ENCODE measurements around the gene STPG2. TPM values are rescaled to one million over a fixed set of nuclear protein-coding genes. Genes with fewer than 3 reads are reported as not detected.
"Not testable (repeated sequence)": the region's sequence is repeated elsewhere in the genome, so short reads cannot be mapped to it uniquely, and the experiment has no call there.

Gene STPG2
- total RNA-seq, 1 donor from 2014 or later: 0.14 TPM

DNA sequence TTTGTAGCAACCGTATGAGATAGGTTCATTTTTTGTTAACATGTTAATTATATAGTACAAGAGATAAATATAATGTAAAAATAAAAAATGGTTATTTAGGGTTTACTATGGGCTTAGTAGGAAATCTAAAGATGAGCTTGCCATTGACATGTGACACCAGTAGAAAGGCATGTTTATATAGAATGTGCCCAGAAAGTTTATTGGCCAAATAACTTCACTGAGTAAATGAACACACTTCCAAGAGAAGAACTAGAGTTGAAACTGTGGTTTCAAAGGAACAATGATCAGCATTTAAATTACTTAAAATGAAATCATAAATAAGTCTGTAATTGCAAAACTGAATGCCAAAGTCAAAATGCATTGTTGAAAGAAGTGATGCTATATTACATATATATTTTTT lies 503.3 kb downstream of the STPG2 start:
- H3K27ac Mint-ChIP-seq (ENCODE audit: unreplicated experiment): no peak overlapping the region
- Histone ChIP-seq H4K20me1 (ENCODE audit: insufficient read depth, low read length) (no peaks in the 10 kb centered on the region), H3K79me2 (ENCODE audit: insufficient read depth, low read length) (no peaks in the 10 kb centered on the region), H3K36me3 (ENCODE audit: insufficient read depth, low read length) (no peaks in the 10 kb centered on the region), H3K27me3 (ENCODE audit: insufficient read depth, low read length) (no peaks in the 10 kb centered on the region), H3K9me3 (ENCODE audit: insufficient read depth, low read depth, low read length) (no peaks in the 10 kb centered on the region), H2AFZ (ENCODE audit: low read depth, low read length) (no peak overlapping the region), H3K9ac (ENCODE audit: low read length) (no peak overlapping the region), H3K4me2 (ENCODE audit: low read length) (no peak overlapping the region), H3K4me3 (ENCODE audit: insufficient read depth, low read depth, low read length) (no peak overlapping the region), H3K4me1 (ENCODE audit: insufficient read depth, low read length) (no peaks in the 10 kb centered on the region), H3K27ac (ENCODE audit: low read depth, low read length) (no peak overlapping the region)
- no peaks in the 10 kb centered on the region for H3K36me3 Mint-ChIP-seq (ENCODE audit: low read depth, unreplicated experiment)
- no peak overlapping the region for H3K4me3 Mint-ChIP-seq (ENCODE audit: unreplicated experiment)
- TF ChIP-seq EZH2 (IDR thresholded peaks at IDR 0.05; ENCODE audit: insufficient read depth, low read length): no peak
- no peak for TF ChIP-seq CTCF (IDR thresholded peaks at IDR 0.05; ENCODE audit: insufficient read depth, low read depth, low read length)
- H3K4me1 Mint-ChIP-seq (ENCODE audit: low read depth, unreplicated experiment): no peaks in the 10 kb centered on the region
- no peak for FAIRE-seq
- DNase-seq (ENCODE audit: low read depth): no peak
- H3K9me3 Mint-ChIP-seq (ENCODE audit: unreplicated experiment): no peaks in the 10 kb centered on the region
- no peaks in the 10 kb centered on the region for H3K27me3 Mint-ChIP-seq (ENCODE audit: low read depth, unreplicated experiment)

GRCh38 chr4:97633831-97634230 lies 509.4 kb downstream of the STPG2 start:
- H3K9ac ChIP-seq (ENCODE audit: low read length); H4K20me1 ChIP-seq (ENCODE audit: insufficient read depth, low read length); H3K4me3 ChIP-seq (ENCODE audit: insufficient read depth, low read depth, low read length); H3K4me1 Mint-ChIP-seq (ENCODE audit: low read depth, unreplicated experiment); H3K27me3 Mint-ChIP-seq (ENCODE audit: low read depth, unreplicated experiment); H3K9me3 Mint-ChIP-seq (ENCODE audit: unreplicated experiment); DNase-seq (ENCODE audit: low read depth); H3K79me2 ChIP-seq (ENCODE audit: insufficient read depth, low read length); H3K36me3 Mint-ChIP-seq (ENCODE audit: low read depth, unreplicated experiment); H3K27ac ChIP-seq (ENCODE audit: low read depth, low read length); H3K27ac Mint-ChIP-seq (ENCODE audit: unreplicated experiment); H3K36me3 ChIP-seq (ENCODE audit: insufficient read depth, low read length); H3K4me1 ChIP-seq (ENCODE audit: insufficient read depth, low read length); FAIRE-seq; H2AFZ ChIP-seq (ENCODE audit: low read depth, low read length); H3K9me3 ChIP-seq (ENCODE audit: insufficient read depth, low read depth, low read length); H3K27me3 ChIP-seq (ENCODE audit: insufficient read depth, low read length); H3K4me2 ChIP-seq (ENCODE audit: low read length); H3K4me3 Mint-ChIP-seq (ENCODE audit: unreplicated experiment): not testable (repeated sequence)

GRCh38 chr4:97627750-97628149 lies 515.5 kb downstream of the STPG2 start:
- Mint-ChIP-seq H3K4me1 (ENCODE audit: low read depth, unreplicated experiment) (no peaks in the 10 kb centered on the region), H3K36me3 (ENCODE audit: low read depth, unreplicated experiment) (no peaks in the 10 kb centered on the region), H3K9me3 (ENCODE audit: unreplicated experiment) (no peaks in the 10 kb centered on the region), H3K27ac (ENCODE audit: unreplicated experiment) (no peak overlapping the region), H3K4me3 (ENCODE audit: unreplicated experiment) (no peak overlapping the region), H3K27me3 (ENCODE audit: low read depth, unreplicated experiment) (no peaks in the 10 kb centered on the region)
- no peak overlapping the region for H3K9ac ChIP-seq (ENCODE audit: low read length)
- TF ChIP-seq EZH2 (IDR thresholded peaks at IDR 0.05; ENCODE audit: insufficient read depth, low read length) (no peak), CTCF (IDR thresholded peaks at IDR 0.05; ENCODE audit: insufficient read depth, low read depth, low read length) (no peak)
- H3K36me3 ChIP-seq (ENCODE audit: insufficient read depth, low read length): no peaks in the 10 kb centered on the region
- DNase-seq (ENCODE audit: low read depth) (no peak), FAIRE-seq (no peak)
- H3K4me1 ChIP-seq (ENCODE audit: insufficient read depth, low read length): no peaks in the 10 kb centered on the region
- no peak overlapping the region for H3K4me3 ChIP-seq (ENCODE audit: insufficient read depth, low read depth, low read length)
- H3K4me2 ChIP-seq (ENCODE audit: low read length): no peak overlapping the region
- H3K27me3 ChIP-seq (ENCODE audit: insufficient read depth, low read length): no peaks in the 10 kb centered on the region
- no peaks in the 10 kb centered on the region for H3K79me2 ChIP-seq (ENCODE audit: insufficient read depth, low read length)
- H3K27ac ChIP-seq (ENCODE audit: low read depth, low read length): no peak overlapping the region
- H2AFZ ChIP-seq (ENCODE audit: low read depth, low read length): no peak overlapping the region
- no peaks in the 10 kb centered on the region for H4K20me1 ChIP-seq (ENCODE audit: insufficient read depth, low read length)
- H3K9me3 ChIP-seq (ENCODE audit: insufficient read depth, low read depth, low read length): no peaks in the 10 kb centered on the region

Data from astrocyte (in vitro differentiated cells and primary cell).